Effector memory CD8-positive, alpha-beta T cell (primary cell): Measurements from ENCODE around the gene SLC4A4.

ENCODE experiments used
- ATAC-seq: fragments of 150-1000 bp; cut with Tn5 transposase; replicated peaks from 2 replicates; pipeline ENCODE4 v1.10.0; 2021; ENCODE audit warnings: mild to moderate bottlenecking, moderate library complexity
- DNase-seq, 3 experiments: peaks; one replicate each; pipeline ENCODE4 v3.0.0; 2021
- H3K27ac Mint-ChIP-seq, 2 donors: one replicate each; pipeline ENCODE4 v1.8.0; 2022; ENCODE audit warnings: mild to moderate bottlenecking in 2 of 2, mixed read lengths in 2 of 2, moderate library complexity in 2 of 2
- H3K27me3 Mint-ChIP-seq, 2 donors: one replicate each; pipeline ENCODE4 v1.8.0; 2022; ENCODE audit warnings: mixed read lengths in 2 of 2
- H3K36me3 Mint-ChIP-seq: one replicate; pipeline ENCODE4 v1.8.0; 2022; ENCODE audit warnings: mild to moderate bottlenecking, moderate library complexity, mixed read lengths; ENCODE audit not compliant: insufficient read depth
- H3K4me1 Mint-ChIP-seq, 2 donors: one replicate each; pipeline ENCODE4 v1.8.0; 2022; ENCODE audit warnings: low read depth in 2 of 2, mixed read lengths in 2 of 2
- H3K4me3 Mint-ChIP-seq, 2 donors: one replicate each; pipeline ENCODE4 v1.8.0; 2022; ENCODE audit warnings: mild to moderate bottlenecking in 2 of 2, mixed read lengths in 2 of 2, moderate library complexity in 2 of 2
- H3K9me3 Mint-ChIP-seq, 2 donors: one replicate each; pipeline ENCODE4 v1.8.0; 2022; ENCODE audit warnings: mixed read lengths in 2 of 2

The SLC4A4 gene

DNA sequence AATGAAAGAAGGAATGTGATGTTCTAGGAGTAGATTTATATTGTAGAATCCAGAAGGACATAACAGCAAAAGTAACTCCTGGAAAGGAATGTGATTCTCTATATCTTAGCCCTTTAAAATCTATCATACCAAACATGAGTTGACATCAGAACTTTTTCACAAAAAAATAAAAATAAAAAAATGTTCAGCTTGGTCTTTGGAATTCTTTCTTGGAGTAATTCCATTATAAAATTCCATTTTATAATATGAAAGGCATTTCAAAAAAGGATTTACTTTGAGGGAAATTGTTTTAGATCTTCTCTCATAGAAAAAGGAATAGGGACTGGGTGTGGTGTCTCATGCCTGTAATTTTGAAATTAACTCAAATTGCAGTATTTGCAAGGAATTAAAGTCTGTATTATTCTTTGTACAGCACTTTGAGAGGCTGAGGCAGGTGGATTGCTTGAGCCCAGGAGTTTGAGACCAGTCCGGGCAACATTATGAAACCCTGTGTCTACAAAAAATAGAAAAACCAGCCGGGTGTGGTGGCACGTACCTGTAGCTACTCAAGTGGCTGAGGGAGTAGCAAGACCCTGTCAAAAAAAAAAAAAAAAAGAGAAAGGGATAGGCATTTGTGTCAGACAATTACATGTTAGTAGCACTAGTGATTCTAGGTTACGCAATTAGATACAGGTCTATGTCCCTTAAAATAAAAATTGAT, 134.9 kb downstream of the SLC4A4 start:
- Mint-ChIP-seq H3K27me3 (no peaks in the 10 kb centered on the region), H3K9me3 (no peaks in the 10 kb centered on the region), H3K36me3 (no peaks in the 10 kb centered on the region), H3K27ac (no peak overlapping the region), H3K4me3 (no peak overlapping the region), H3K4me1 (no peaks in the 10 kb centered on the region)
- no peak for DNase-seq
- no peak for ATAC-seq

DNA sequence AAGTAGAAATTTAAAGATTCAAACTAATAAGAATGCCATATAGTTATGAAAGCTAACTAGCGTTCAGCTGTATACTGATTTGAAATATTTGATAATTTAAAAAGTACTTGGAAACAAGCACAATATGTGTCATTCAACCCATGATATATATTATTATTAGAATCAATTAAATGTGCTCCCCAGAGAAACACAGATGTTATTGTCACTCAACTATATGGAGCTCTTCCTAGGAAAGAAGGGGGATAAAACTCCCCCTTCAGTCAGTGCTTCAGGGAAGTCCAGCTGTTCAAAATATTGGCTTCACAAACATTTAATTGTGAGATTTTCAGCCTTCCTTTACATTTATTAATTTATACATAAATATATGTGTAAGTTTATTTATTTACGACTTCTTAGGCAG, 135.9 kb downstream of the SLC4A4 start:
- no peak for DNase-seq
- H3K4me1 Mint-ChIP-seq = no peaks in the 10 kb centered on the region
- no peak for ATAC-seq
- H3K4me3 Mint-ChIP-seq = no peak overlapping the region
- no peaks in the 10 kb centered on the region for H3K27me3 Mint-ChIP-seq
- H3K9me3 Mint-ChIP-seq = no peaks in the 10 kb centered on the region
- no peak overlapping the region for H3K27ac Mint-ChIP-seq
- H3K36me3 Mint-ChIP-seq = no peaks in the 10 kb centered on the region

GRCh38 chr4:71476240-71476639, 137.4 kb downstream of the SLC4A4 start:
- H3K27me3 Mint-ChIP-seq = no peaks in the 10 kb centered on the region
- DNase-seq (no peak), ATAC-seq (no peak)
- no peaks in the 10 kb centered on the region for H3K36me3 Mint-ChIP-seq
- no peak overlapping the region for H3K27ac Mint-ChIP-seq
- H3K9me3 Mint-ChIP-seq = no peaks in the 10 kb centered on the region
- H3K4me1 Mint-ChIP-seq = no peaks in the 10 kb centered on the region
- H3K4me3 Mint-ChIP-seq = no peak overlapping the region

DNA sequence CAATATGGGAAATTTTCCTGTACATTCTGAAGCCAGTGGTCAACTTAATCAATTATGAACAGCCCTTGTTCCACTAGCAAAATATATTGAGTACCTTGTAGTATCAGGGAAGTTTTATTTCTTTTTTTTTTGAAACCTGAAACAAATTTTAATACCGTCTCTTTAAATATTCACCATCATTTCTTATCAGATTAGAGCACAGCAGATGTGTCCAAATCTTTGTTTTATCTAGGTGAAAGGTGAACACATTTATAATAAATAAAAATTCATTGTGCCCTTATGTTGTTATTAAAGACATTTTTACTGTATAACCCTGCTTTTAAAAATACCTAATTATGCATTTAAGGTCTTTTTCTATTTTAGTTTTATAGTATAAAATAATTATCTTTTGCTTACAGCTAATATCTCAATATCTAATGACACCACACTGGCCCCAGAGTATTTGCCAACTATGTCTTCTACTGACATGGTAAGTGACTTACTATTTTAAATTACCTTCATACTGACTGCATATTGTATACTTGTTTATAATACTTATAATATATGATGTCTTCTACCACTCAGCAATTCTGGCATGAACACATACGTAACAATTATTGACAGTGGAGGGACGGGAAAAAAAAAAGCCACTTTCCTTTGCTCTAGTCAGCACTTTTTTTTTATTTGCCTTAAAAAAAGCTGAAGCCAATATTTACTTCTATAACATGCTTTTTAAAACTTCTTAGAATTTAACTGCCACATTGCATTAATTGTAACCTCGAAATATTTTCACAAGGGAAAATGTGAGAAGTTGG, 147.9 kb downstream of the SLC4A4 start:
- Mint-ChIP-seq H3K27me3 (no peaks in the 10 kb centered on the region), H3K9me3 (no peaks in the 10 kb centered on the region), H3K4me1 (no peaks in the 10 kb centered on the region), H3K36me3 (peaks cover 2% of the 10 kb centered on the region), H3K27ac (no peak overlapping the region), H3K4me3 (no peak overlapping the region)
- no peak for DNase-seq
- no peak for ATAC-seq

- no peak overlapping the region for H3K27ac Mint-ChIP-seq
- no peaks in the 10 kb centered on the region for H3K9me3 Mint-ChIP-seq
- H3K4me1 Mint-ChIP-seq = no peaks in the 10 kb centered on the region
- H3K27me3 Mint-ChIP-seq = no peaks in the 10 kb centered on the region
- H3K36me3 Mint-ChIP-seq = peaks cover 2% of the 10 kb centered on the region
- ATAC-seq = no peak
- H3K4me3 Mint-ChIP-seq = no peak overlapping the region
- no peak for DNase-seq
Observed at GRCh38 chr4:71487344-71487920, 148.6 kb downstream of the SLC4A4 start.

DNA sequence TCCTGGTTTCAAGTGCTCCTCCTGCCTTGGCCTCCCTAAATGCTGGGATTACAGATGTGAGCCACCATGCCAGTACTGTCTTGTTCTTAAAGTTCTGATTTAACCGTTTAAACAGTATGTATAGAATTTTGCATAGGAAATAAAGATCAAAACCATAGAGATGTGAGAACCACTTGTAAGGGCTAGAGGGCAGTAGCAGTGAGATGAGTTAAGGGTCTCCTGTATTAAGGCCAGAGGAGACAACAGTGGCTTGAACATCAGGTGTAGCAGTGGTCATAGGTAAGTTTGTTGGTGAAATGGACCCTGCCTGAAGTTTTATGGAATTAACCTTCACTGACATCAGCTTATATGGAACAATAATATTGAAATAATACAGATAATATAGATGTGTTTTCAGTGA, 155.7 kb downstream of the SLC4A4 start:
- no peaks in the 10 kb centered on the region for H3K36me3 Mint-ChIP-seq
- ATAC-seq (no peak), DNase-seq (no peak)
- H3K27me3 Mint-ChIP-seq = no peaks in the 10 kb centered on the region
- no peaks in the 10 kb centered on the region for H3K9me3 Mint-ChIP-seq
- no peaks in the 10 kb centered on the region for H3K4me1 Mint-ChIP-seq
- no peak overlapping the region for H3K4me3 Mint-ChIP-seq
- H3K27ac Mint-ChIP-seq = no peak overlapping the region

DNA sequence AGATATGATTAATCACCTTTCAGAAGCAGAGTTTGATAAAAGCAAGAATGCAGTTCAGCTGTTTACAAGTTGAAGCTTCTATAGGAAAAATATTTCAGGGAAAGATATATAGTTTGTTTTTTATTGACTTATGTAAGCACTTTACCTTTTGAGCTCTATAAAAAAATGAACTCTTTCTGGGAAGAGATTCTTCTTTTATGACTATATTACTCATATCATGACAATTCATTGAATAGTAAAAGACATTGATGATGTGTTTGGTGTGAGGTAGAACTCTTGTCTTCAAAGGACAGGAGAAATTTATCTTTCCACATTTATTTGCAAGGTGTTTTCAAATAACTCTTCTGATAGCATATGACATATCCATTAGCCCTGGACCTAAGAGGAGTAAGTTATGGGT, 156.6 kb downstream of the SLC4A4 start:
- H3K27me3 Mint-ChIP-seq = no peaks in the 10 kb centered on the region
- no peaks in the 10 kb centered on the region for H3K9me3 Mint-ChIP-seq
- ATAC-seq (no peak), DNase-seq (no peak)
- H3K27ac Mint-ChIP-seq = no peak overlapping the region
- H3K4me1 Mint-ChIP-seq = no peaks in the 10 kb centered on the region
- H3K4me3 Mint-ChIP-seq = no peak overlapping the region
- H3K36me3 Mint-ChIP-seq = no peaks in the 10 kb centered on the region

- H3K27ac Mint-ChIP-seq = no peak overlapping the region
- H3K9me3 Mint-ChIP-seq = no peaks in the 10 kb centered on the region
- H3K4me1 Mint-ChIP-seq = no peaks in the 10 kb centered on the region
- no peak for DNase-seq
- peaks cover 3% of the 10 kb centered on the region for H3K36me3 Mint-ChIP-seq
- no peak overlapping the region for H3K4me3 Mint-ChIP-seq
- ATAC-seq = no peak
- no peaks in the 10 kb centered on the region for H3K27me3 Mint-ChIP-seq
Observed at GRCh38 chr4:71497078-71497477, 158.3 kb downstream of the SLC4A4 start.

DNA sequence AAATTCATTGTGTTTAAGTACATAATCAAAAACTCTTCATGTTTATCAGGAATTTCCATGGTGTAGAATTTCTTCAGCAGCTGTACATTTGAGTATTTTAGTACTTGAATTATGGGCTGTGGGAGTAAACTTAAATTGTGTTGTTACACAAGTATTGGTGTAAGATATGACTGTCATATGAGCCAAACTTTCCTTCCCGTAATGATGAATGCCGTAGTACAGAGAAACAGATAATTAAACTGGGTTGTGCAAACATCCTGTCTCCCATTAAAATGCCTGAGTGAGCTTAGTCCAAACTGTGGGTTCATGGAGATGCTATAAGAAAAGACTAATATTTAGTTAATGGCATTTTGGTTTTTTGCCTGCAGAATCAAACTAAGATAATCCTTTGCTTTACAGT, 159.2 kb downstream of the SLC4A4 start:
- ATAC-seq = no peak
- H3K36me3 Mint-ChIP-seq = peaks cover 3% of the 10 kb centered on the region
- no peaks in the 10 kb centered on the region for H3K9me3 Mint-ChIP-seq
- H3K4me3 Mint-ChIP-seq = no peak overlapping the region
- no peak for DNase-seq
- H3K27ac Mint-ChIP-seq = no peak overlapping the region
- H3K27me3 Mint-ChIP-seq = no peaks in the 10 kb centered on the region
- H3K4me1 Mint-ChIP-seq = no peaks in the 10 kb centered on the region

GRCh38 chr4:71498625-71499024, 159.8 kb downstream of the SLC4A4 start:
- no peaks in the 10 kb centered on the region for H3K9me3 Mint-ChIP-seq
- DNase-seq = no peak
- no peak for ATAC-seq
- H3K4me1 Mint-ChIP-seq = no peaks in the 10 kb centered on the region
- peaks cover 3% of the 10 kb centered on the region for H3K36me3 Mint-ChIP-seq
- no peaks in the 10 kb centered on the region for H3K27me3 Mint-ChIP-seq
- no peak overlapping the region for H3K27ac Mint-ChIP-seq
- no peak overlapping the region for H3K4me3 Mint-ChIP-seq

DNA sequence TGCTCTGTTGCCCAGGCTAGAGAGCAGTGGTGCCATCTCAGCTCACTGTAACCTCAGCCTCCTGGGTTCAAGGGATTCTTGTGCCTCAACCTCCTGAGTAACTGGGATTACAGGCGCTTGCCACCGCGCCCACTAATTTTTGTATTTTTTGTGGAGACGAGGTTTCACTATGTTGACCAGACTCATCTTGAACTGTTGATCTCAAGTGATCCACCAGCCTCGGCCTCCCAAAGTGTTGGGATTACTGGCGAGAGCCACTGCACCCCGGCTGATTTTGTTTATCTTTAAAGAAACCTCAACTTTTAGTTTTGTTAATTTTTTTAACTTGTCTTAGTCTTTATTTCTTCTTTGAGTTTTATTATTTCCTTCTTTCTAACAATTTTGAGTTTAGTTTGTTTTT, 163.2 kb downstream of the SLC4A4 start:
- Mint-ChIP-seq H3K4me1 (no peaks in the 10 kb centered on the region), H3K9me3 (no peaks in the 10 kb centered on the region), H3K4me3 (no peak overlapping the region), H3K36me3 (peaks cover 3% of the 10 kb centered on the region), H3K27ac (no peak overlapping the region), H3K27me3 (no peaks in the 10 kb centered on the region)
- DNase-seq = no peak
- ATAC-seq = no peak

GRCh38 chr4:71518283-71518989, 179.6 kb downstream of the SLC4A4 start:
- no peaks in the 10 kb centered on the region for H3K36me3 Mint-ChIP-seq
- no peaks in the 10 kb centered on the region for H3K27me3 Mint-ChIP-seq
- peaks cover 0 to 8% of the 10 kb centered on the region in 2 donors for H3K9me3 Mint-ChIP-seq
- H3K27ac Mint-ChIP-seq = no peak overlapping the region
- ATAC-seq (no peak), DNase-seq (no peak)
- no peak overlapping the region for H3K4me3 Mint-ChIP-seq
- H3K4me1 Mint-ChIP-seq = no peaks in the 10 kb centered on the region

DNA sequence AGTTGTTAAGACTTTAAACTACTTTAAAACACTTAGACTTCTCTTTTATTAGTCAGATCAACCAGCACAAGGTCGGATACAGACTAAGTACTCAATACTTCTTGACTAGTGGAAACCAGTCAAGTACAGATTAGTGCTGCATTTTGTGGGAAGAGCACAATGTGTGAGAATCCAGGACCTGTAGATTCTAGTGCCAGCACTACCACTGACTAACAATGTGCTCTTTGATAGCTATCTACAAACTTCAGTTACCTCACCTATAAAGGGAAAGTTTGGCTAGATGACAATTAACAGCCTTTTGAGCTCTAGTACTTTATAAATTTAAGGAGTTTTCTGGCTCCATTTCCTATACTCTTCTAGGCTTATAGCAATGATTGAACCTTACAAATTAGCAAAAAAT, 181.5 kb downstream of the SLC4A4 start:
- DNase-seq (no peak), ATAC-seq (no peak)
- Mint-ChIP-seq H3K4me3 (no peak overlapping the region), H3K36me3 (no peaks in the 10 kb centered on the region), H3K4me1 (no peaks in the 10 kb centered on the region), H3K9me3 (peaks cover 0 to 8% of the 10 kb centered on the region in 2 donors), H3K27me3 (no peaks in the 10 kb centered on the region), H3K27ac (no peak overlapping the region)
